Measurements from ENCODE around the gene SLC16A5. TPM values are rescaled to one million over a fixed set of nuclear protein-coding genes. Genes with fewer than 3 reads are reported as not detected.

SLC16A5 gene
- polyA plus RNA-seq (not detected in 2 replicates), polyA minus RNA-seq (not detected in 2 replicates)

GRCh38 chr17:75087558-75088453 is at the start of gene SLC16A5:
Gene SLC16A5 (plus strand): TSS chr17:75087954. CDS start chr17:75093637, 5,683 bp downstream.
- H4K20me1 ChIP-seq (ENCODE audit: insufficient read depth) = no peaks in the 10 kb centered on the region
- no peaks in the 10 kb centered on the region for H3K9me3 ChIP-seq (ENCODE audit: low read length)
- no peak within 1 kb of the TSS for H3K9ac ChIP-seq (ENCODE audit: low read length)
- H3K79me2 ChIP-seq (replicated peaks; ENCODE audit: insufficient read depth, low read length) = no peaks in the 10 kb centered on the region
- H3K27me3 ChIP-seq (ENCODE audit: insufficient read depth, low read depth, low read length) = peaks cover 14% of the 10 kb centered on the region
- no peaks in the 10 kb centered on the region for H3K36me3 ChIP-seq (ENCODE audit: insufficient read depth, low read length)
- no peak within 1 kb of the TSS for H3K4me3 ChIP-seq (ENCODE audit: low read length)
- H2AFZ ChIP-seq (ENCODE audit: low read depth, low read length) = no peak within 1 kb of the TSS
- H3F3A ChIP-seq (ENCODE audit: insufficient read depth, low read length, poor library complexity, severe bottlenecking) = no peaks in the 10 kb centered on the region
- H3K4me2 ChIP-seq (ENCODE audit: low read length) = no peak within 1 kb of the TSS
- no peak for TF ChIP-seq RAD21 (conservative IDR thresholded peaks at IDR 0.05)
- TF ChIP-seq MXI1 (conservative IDR thresholded peaks at IDR 0.05; ENCODE audit: poor library complexity, severe bottlenecking) = no peak
- TF ChIP-seq POLR2AphosphoS5 (IDR thresholded peaks at IDR 0.05) = no peak
- TF ChIP-seq REST (IDR thresholded peaks at IDR 0.05; ENCODE audit: borderline replicate concordance) = no peak
- TF ChIP-seq CTCF (IDR thresholded peaks at IDR 0.05; ENCODE audit: poor library complexity, severe bottlenecking) = no peak
- TF ChIP-seq EP300 (conservative IDR thresholded peaks at IDR 0.05; ENCODE audit: poor library complexity, severe bottlenecking) = no peak
- TF ChIP-seq SMC3 (conservative IDR thresholded peaks at IDR 0.05; ENCODE audit: poor library complexity) = no peak
- no peak for TF ChIP-seq EZH2 (IDR thresholded peaks at IDR 0.05; ENCODE audit: borderline replicate concordance, insufficient read depth, low read length, poor library complexity, severe bottlenecking)
- TF ChIP-seq TAF1 (IDR thresholded peaks at IDR 0.05; ENCODE audit: low read depth) = no peak
- no peak within 1 kb of the TSS for H3K27ac ChIP-seq (ENCODE audit: low read length)
- no peaks in the 10 kb centered on the region for H3K9me2 ChIP-seq (ENCODE audit: insufficient read depth, low read length)

- H3K79me2 ChIP-seq (replicated peaks; ENCODE audit: insufficient read depth, low read length) = no peaks in the 10 kb centered on the region
- H4K20me1 ChIP-seq (ENCODE audit: insufficient read depth) = no peaks in the 10 kb centered on the region
- H3K27ac ChIP-seq (ENCODE audit: low read length) = no peak overlapping the region
- TF ChIP-seq REST (IDR thresholded peaks at IDR 0.05; ENCODE audit: borderline replicate concordance) = no peak
- no peak for TF ChIP-seq TAF1 (IDR thresholded peaks at IDR 0.05; ENCODE audit: low read depth)
- no peak for TF ChIP-seq MXI1 (conservative IDR thresholded peaks at IDR 0.05; ENCODE audit: poor library complexity, severe bottlenecking)
- TF ChIP-seq POLR2AphosphoS5 (IDR thresholded peaks at IDR 0.05) = no peak
- no peak for TF ChIP-seq RAD21 (conservative IDR thresholded peaks at IDR 0.05)
- no peak for TF ChIP-seq EZH2 (IDR thresholded peaks at IDR 0.05; ENCODE audit: borderline replicate concordance, insufficient read depth, low read length, poor library complexity, severe bottlenecking)
- H3K9me3 ChIP-seq (ENCODE audit: low read length) = no peaks in the 10 kb centered on the region
- H3K9me2 ChIP-seq (ENCODE audit: insufficient read depth, low read length) = no peaks in the 10 kb centered on the region
- H3K9ac ChIP-seq (ENCODE audit: low read length) = no peak overlapping the region
- no peak overlapping the region for H3K4me2 ChIP-seq (ENCODE audit: low read length)
- H3K4me3 ChIP-seq (ENCODE audit: low read length) = no peak overlapping the region
- H3K36me3 ChIP-seq (ENCODE audit: insufficient read depth, low read length) = peaks cover 6% of the 10 kb centered on the region
- no peaks in the 10 kb centered on the region for H3F3A ChIP-seq (ENCODE audit: insufficient read depth, low read length, poor library complexity, severe bottlenecking)
- H2AFZ ChIP-seq (ENCODE audit: low read depth, low read length) = no peak overlapping the region
- H3K27me3 ChIP-seq (ENCODE audit: insufficient read depth, low read depth, low read length) = no peaks in the 10 kb centered on the region
Observed at GRCh38 chr17:75039238-75039637, 48.5 kb upstream of the SLC16A5 start.
